SH-SY5Y (cell line): Measurements from ENCODE around the gene AXIN2.

ENCODE experiments used
- GATA2 ChIP-seq: IDR thresholded peaks from 2 replicates; pipeline ENCODE4 v1.6.1; 2011; ENCODE audit warnings: mild to moderate bottlenecking, low read depth, low read length
- GATA3 ChIP-seq: IDR thresholded peaks from 2 replicates; pipeline ENCODE4 v1.6.1; 2011; ENCODE audit warnings: low read depth, mild to moderate bottlenecking, low read length, moderate library complexity

GRCh38 chr17:65535777-65536572 is 25.5 kb downstream of the AXIN2 start:
- TF ChIP-seq GATA3 (no peak), GATA2 (no peak)
